Mesodermal cell (in vitro differentiated cells): ENCODE data around the gene GPHA2.

Source experiments
- H3K27ac ChIP-seq: 2 replicates; pipeline ENCODE4 v1.7.0; 2013; ENCODE audit warnings: mild to moderate bottlenecking, low read depth, low read length, moderate library complexity; ENCODE audit not compliant: severe bottlenecking
- H3K36me3 ChIP-seq: 2 replicates; pipeline ENCODE4 v1.7.1; 2013; ENCODE audit warnings: mild to moderate bottlenecking, low read length, moderate library complexity; ENCODE audit not compliant: control insufficient read depth, insufficient read depth
- H3K4me1 ChIP-seq: one replicate; pipeline ENCODE4 v1.7.1; 2013; ENCODE audit warnings: mild to moderate bottlenecking, low read length; ENCODE audit not compliant: insufficient read depth, control insufficient read depth, poor library complexity, severe bottlenecking
- H3K4me3 ChIP-seq: 2 replicates; pipeline ENCODE4 v1.7.0; 2013; ENCODE audit warnings: low read length, control low read depth, mild to moderate bottlenecking; ENCODE audit not compliant: insufficient read depth, poor library complexity, severe bottlenecking; ENCODE audit errors: extremely low read depth
- H3K9me3 ChIP-seq: 2 replicates; pipeline ENCODE4 v1.7.1; 2013; ENCODE audit warnings: mild to moderate bottlenecking, low read length, moderate library complexity; ENCODE audit not compliant: control insufficient read depth
- WGBS, 2 experiments: methylation state at CpG; one replicate each; pipeline ENCODE4 v1.1.5; 2013; ENCODE audit warnings: missing lambda C conversion rate in 2 of 2; ENCODE audit not compliant: insufficient coverage in 2 of 2; 5-methylcytosine and 5-hydroxymethylcytosine counted together

GPHA2 gene

DNA sequence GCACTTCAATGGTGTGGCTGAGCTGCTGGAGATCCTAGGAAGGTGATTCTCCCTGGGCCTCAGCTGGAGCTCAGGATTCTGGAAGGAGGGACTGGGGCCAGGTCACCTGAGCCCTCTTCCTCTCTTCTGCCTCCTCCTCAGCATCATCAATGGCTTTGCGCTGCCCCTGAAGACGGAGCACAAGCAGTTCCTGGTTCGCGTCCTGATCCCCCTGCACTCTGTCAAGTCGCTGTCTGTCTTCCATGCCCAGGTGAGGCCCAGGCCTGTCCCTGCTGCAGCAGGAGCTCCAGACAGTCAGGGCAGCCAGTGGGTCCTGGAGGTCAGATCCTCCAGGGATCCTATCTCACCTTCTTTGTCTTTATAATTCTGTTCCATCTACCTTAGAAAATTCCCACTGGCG, 5.4 kb downstream of the GPHA2 start:
- peaks cover 44% of the 10 kb centered on the region for H3K36me3 ChIP-seq
- peaks cover 14% of the 10 kb centered on the region for H3K4me1 ChIP-seq
- 94 to 95% methylated on average over 6 of the region's 6 CpGs for WGBS, 2 experiments
- no peak overlapping the region for H3K27ac ChIP-seq
- no peaks in the 10 kb centered on the region for H3K9me3 ChIP-seq
- H3K4me3 ChIP-seq: no peak overlapping the region

DNA sequence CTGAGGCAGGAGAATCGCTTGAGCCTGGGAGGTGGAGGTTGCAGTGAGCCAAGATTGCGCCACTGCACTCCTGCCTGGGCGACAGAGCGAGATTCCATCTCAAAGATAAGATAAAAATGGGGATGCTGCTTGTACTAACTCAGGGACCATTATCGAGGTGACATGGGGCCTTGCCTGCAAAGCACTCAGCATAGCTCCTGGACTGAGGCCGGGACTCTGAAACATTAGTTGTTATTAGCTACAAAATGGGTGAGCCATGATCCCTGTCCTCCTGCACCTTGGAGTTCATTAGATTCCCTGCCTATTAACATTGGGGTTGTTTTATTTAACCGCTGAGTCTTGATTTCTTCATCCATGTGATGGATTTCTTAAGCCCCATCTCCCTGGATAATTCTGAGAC, 6.1 kb downstream of the GPHA2 start:
- H3K36me3 ChIP-seq: peaks cover 44% of the 10 kb centered on the region
- 93 to 95% methylated on average over 5 to 7 of the region's 7 CpGs for WGBS, 2 experiments

DNA sequence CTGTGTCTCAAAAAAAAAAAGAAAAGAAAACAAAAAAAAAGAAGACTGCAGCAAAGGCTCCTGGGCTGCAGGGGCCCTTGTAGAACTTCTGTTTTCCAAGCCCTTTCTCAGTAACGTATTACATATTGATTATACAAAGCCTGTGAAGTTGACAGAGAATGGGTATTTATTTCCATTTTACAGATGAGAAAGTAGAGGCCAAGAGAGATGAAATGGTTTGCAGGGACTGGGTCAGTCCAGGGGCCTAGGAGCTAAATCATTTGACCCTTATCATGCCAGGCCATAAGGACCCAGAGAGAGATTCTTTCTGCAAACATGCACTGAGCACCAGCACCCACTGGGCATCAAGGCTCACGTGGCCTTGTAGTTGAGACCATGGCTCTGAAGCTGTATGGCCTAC, 6.7 kb downstream of the GPHA2 start:
- Histone ChIP-seq H3K27ac (no peak overlapping the region), H3K36me3 (peaks cover 43% of the 10 kb centered on the region), H3K4me1 (peaks cover 13% of the 10 kb centered on the region), H3K4me3 (no peak overlapping the region), H3K9me3 (no peaks in the 10 kb centered on the region)
- 100% methylated on average over 1 of the region's 2 CpGs for WGBS, 2 experiments

More for the DNA sequence above, 6.1 kb downstream of the GPHA2 start:
- no peak overlapping the region for H3K27ac ChIP-seq
- H3K4me3 ChIP-seq: no peak overlapping the region
- peaks cover 16% of the 10 kb centered on the region for H3K4me1 ChIP-seq
- H3K9me3 ChIP-seq: no peaks in the 10 kb centered on the region

DNA sequence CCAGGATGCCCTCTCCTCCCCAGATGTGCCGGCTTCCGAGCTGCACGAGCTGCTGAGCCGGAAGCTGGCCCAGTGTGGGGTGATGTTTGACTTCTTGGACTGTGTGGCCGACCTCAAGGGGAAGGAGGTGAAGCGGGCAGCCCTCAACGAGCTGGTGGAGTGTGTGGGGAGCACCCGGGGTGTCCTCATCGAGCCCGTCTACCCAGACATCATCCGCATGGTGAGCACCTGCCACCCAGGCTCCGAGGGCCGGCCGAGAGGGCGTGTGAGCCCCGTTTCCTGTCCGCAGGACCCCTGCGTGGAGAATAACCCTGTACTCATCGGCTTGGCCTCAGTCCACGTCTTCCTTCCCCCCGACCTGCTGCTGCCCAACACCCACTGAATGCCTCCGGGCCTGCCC, 9.0 kb downstream of the GPHA2 start:
- no peak overlapping the region for H3K27ac ChIP-seq
- peaks cover 23% of the 10 kb centered on the region for H3K36me3 ChIP-seq
- no peak overlapping the region for H3K4me3 ChIP-seq
- no peaks in the 10 kb centered on the region for H3K9me3 ChIP-seq
- H3K4me1 ChIP-seq: peaks cover 13% of the 10 kb centered on the region
- WGBS, 2 experiments: 92 to 94% methylated on average over 19 to 22 of the region's 22 CpGs

DNA sequence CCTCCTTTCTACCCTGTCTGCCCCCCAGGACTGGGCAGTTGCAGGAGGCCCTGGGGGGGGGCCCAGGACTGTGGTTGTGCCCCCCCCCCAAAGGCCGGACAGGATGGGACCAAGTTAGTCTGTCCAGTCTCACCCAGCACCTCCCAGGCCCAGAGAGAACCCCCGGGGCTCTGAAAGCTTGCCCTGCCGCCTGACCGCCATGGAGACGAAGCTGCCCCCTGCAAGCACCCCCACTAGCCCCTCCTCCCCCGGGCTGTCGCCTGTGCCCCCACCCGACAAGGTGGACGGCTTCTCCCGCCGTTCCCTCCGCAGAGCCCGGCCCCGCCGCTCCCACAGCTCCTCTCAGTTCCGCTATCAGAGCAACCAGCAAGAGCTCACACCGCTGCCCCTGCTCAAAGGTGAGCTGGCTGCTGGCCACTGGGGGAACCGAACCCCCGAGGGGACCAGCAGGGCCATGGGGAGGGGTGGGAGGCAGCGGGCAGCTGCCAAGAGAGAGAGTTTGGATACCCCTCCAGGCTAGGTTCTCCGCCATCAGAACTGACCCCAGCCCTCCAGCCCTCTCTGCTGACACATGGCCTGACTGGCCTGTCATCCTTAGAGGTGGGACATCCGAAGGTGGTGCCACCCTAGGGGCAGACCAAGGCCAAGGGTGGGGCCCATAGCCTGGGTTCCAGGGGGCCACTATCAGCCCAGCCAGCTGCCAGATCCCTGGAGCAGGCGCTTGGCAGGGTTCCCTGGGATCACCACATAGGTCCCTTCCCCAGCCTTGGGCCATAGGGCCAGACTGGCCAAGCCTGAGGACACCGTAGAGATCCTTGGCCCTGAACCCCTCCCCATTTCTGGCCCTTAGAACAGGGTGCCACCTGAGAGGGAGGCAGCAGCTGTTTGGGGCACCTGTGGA, 9.9 kb downstream of the GPHA2 start:
- Histone ChIP-seq H3K9me3 (no peaks in the 10 kb centered on the region), H3K4me3 (peak overlapping the region; percentile 82), H3K27ac (no peak overlapping the region), H3K36me3 (peaks cover 14% of the 10 kb centered on the region), H3K4me1 (peaks cover 13% of the 10 kb centered on the region)
- WGBS, 2 experiments: 82 to 91% methylated on average over 7 to 11 of the region's 24 CpGs

DNA sequence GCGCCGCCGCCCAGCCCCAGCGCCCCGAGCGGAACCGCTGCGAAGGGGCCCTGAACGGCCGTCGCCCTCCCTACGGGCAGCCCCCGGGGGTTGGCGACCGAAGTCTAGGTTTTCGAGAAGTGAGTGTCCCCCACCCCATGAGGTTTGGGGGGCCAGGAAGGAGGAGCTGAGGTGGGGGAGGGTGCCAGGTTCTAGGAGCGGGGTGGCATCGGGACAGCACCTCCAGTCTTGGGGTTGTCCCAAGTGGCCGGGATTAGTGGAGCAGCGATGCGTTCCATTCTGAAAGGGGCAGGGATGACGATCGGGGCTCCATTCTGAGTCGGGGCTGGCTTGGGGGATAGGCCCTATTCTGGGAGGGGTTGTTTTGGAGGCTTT, 10.8 kb downstream of the GPHA2 start:
- Histone ChIP-seq H3K9me3 (no peaks in the 10 kb centered on the region), H3K36me3 (peaks cover 5% of the 10 kb centered on the region), H3K4me1 (peaks cover 13% of the 10 kb centered on the region), H3K27ac (no peak overlapping the region), H3K4me3 (peak overlapping the region; percentile 82)
- WGBS, 2 experiments: 0 to 2% methylated on average over 10 to 20 of the region's 24 CpGs

DNA sequence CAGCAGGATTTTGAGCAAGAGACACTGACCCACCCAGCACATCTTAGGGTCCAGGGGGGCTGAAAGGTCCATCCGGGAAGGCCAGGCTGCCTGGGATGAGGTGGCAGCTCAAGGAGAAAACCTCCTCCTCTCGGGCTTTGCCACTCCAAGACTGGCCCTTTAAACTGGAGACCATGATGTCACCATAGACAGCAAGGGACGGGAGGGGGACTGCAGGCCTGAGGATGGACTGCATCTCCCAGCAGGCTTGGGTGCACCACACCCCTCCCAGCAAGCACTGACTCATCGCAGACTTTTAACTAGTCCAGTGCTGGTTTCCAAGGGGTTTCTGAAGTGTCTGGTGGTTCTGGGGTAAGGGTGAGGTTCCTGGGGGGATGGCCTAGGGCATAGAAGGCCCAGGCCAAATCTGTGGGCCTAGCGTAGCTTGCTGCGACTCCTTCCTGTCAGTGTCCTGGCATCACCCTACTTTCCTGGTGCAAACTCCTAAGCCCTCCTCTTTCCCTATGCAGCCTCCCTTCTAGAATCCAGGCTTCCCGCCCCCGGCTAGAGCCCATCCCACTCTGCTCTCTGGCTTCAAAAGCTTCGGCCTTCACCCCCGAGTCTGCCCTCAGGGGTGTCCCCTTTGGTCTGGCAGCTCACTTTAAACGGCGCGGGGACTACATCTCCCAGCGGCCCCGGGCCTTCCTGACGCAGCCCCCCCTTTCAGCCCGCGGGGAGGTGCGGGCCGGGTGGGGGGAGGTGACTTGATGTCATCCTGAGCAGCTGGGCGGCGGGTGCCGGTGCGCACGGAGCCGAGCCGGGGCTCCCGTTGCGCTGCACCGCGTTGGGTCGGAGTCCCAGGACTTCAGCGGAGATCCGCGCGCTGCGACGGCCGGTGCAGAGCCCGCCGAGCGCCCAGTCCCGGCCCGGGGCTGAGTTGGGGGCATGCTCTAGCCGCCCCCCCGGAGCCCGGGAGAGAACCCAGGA, 11.5 kb downstream of the GPHA2 start, which contains the start of gene PPP2R5B:
Gene PPP2R5B (plus strand): TSS at position 746 of the 966 bp plus-strand sequence. CDS start 1,046 bp downstream, outside the sequence.
- Histone ChIP-seq H3K27ac (peak within 1 kb of the TSS; percentile 87), H3K4me3 (peak within 1 kb of the TSS; percentile 82), H3K36me3 (peaks cover 4% of the 10 kb centered on the region), H3K4me1 (peaks cover 13% of the 10 kb centered on the region), H3K9me3 (no peaks in the 10 kb centered on the region)
- 1% methylated on average over 29 to 42 of the region's 47 CpGs for WGBS, 2 experiments

DNA sequence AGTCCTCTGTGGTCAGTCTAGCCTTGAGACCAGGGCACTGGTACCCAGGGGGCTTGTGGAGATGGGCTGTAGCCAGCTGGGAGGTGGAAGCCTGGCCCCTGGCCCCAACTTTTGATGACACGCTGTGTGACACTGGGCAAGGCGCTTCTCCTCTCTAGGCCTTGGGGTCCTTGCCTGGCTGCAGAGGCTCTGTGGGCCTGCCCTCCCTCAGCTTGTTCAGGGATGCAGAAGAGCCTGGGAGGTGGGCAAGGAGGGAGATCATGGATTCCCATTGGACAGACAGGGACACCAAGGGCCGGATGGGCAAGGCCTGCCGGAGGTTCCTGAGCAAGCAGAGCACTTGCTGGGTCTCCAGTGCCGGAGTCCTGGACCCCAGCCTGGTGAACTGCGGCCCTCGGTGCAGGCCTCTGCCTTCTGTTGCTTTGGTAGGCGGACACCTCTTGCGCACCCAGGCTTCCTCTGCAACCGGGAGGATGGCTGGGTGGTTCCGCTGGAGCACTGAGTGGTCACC, 12.5 kb downstream of the GPHA2 start:
- peak overlapping the region; percentile 82 for H3K4me3 ChIP-seq
- 97 to 98% methylated on average over 11 of the region's 11 CpGs for WGBS, 2 experiments
- H3K36me3 ChIP-seq: peaks cover 1% of the 10 kb centered on the region
- no peak overlapping the region for H3K27ac ChIP-seq
- H3K9me3 ChIP-seq: no peaks in the 10 kb centered on the region
- H3K4me1 ChIP-seq: peaks cover 13% of the 10 kb centered on the region

DNA sequence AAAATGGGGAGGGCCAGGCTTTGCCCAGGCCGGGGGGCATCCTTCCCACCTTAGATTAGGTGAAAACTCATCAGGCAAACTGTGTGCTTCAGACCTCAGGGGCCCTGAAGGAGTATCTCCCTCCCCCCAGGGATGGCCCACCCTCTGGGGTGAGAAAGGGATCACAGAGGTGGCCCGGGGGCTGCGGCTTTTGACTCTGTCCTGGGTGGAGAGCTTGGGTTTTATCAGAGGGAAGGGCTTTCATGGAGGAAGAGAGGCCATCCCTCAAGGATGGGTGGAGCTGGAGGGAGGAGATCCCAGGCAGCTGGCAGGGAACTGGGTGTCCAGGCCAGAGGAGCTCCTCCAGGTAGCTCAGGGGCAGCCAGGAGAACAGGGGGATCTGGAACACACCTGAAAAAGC, 14.3 kb downstream of the GPHA2 start:
- Histone ChIP-seq H3K4me1 (peaks cover 13% of the 10 kb centered on the region), H3K36me3 (no peaks in the 10 kb centered on the region), H3K4me3 (no peak overlapping the region), H3K9me3 (no peaks in the 10 kb centered on the region), H3K27ac (no peak overlapping the region)
- 67% methylated on average over 2 of the region's 3 CpGs; no CpG with 5 or more reads in 1 of the 2 experiments for WGBS, 2 experiments

DNA sequence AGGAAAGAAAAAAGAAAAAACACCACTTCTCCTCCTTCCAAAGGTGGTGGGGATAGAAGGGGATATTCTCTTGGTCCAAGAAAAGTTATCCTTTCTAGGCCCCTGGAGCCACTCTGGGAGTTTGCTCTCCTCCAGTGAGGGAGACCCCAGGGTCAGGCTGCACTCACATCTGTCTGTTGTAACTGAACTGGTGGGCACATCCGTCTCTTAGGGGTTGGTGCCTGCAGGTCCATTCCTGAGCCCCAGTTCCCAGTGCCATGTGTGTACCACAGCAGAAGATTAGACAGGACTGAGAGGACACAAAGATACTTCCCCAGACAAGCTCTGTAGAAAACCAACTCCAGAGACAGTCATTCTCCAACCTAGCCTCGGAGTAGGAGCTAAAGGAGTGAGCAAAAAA, 15.6 kb downstream of the GPHA2 start:
- Histone ChIP-seq H3K9me3 (no peaks in the 10 kb centered on the region), H3K4me1 (peaks cover 10% of the 10 kb centered on the region), H3K27ac (no peak overlapping the region), H3K36me3 (no peaks in the 10 kb centered on the region), H3K4me3 (no peak overlapping the region)
- 100% methylated on average over 1 of the region's 2 CpGs for WGBS, 2 experiments
